ENCODE data around the gene MYORG.
A peak's percentile ranks its signal among the peaks of the same experiment; 100 is the strongest.

Gene MYORG

GRCh38 chr9:34332076-34332964, 44.4 kb downstream of the MYORG start:
- Histone ChIP-seq H3K79me2 (ENCODE audit: control insufficient read depth, insufficient read depth, low read length, unreplicated experiment) (peaks cover 51% of the 10 kb centered on the region), H3K36me3 (ENCODE audit: insufficient read depth, low read length) (0 out of 2 replicates have a peak, but pooled peaks cover under 1% of the 10 kb centered on the region), H3K4me3 (ENCODE audit: low read depth, low read length) (no peak overlapping the region), H3K27ac (ENCODE audit: low read depth, low read length) (no peak overlapping the region), H3K4me1 (ENCODE audit: control insufficient read depth, insufficient read depth, low read length, unreplicated experiment) (peaks cover 12% of the 10 kb centered on the region), H3K27me3 (ENCODE audit: insufficient read depth, low read length) (no peaks in the 10 kb centered on the region), H2AFZ (ENCODE audit: low read length, unreplicated experiment) (no peak overlapping the region)

GRCh38 chr9:34331196-34331595, 45.5 kb downstream of the MYORG start:
- Histone ChIP-seq H3K27ac (ENCODE audit: low read depth, low read length) (no peak overlapping the region), H3K4me3 (ENCODE audit: low read depth, low read length) (no peak overlapping the region), H3K79me2 (ENCODE audit: control insufficient read depth, insufficient read depth, low read length, unreplicated experiment) (peaks cover 62% of the 10 kb centered on the region), H2AFZ (ENCODE audit: low read length, unreplicated experiment) (no peak overlapping the region), H3K4me1 (ENCODE audit: control insufficient read depth, insufficient read depth, low read length, unreplicated experiment) (peaks cover 21% of the 10 kb centered on the region), H3K27me3 (ENCODE audit: insufficient read depth, low read length) (no peaks in the 10 kb centered on the region), H3K36me3 (ENCODE audit: insufficient read depth, low read length) (no peaks in the 10 kb centered on the region)

- Histone ChIP-seq H2AFZ (ENCODE audit: low read length, unreplicated experiment) (peak within 1 kb of the TSS; percentile 89), H3K27ac (ENCODE audit: low read depth, low read length) (peak within 1 kb of the TSS; percentile 83), H3K79me2 (ENCODE audit: control insufficient read depth, insufficient read depth, low read length, unreplicated experiment) (peaks cover 56% of the 10 kb centered on the region), H3K27me3 (ENCODE audit: insufficient read depth, low read length) (no peaks in the 10 kb centered on the region), H3K4me1 (ENCODE audit: control insufficient read depth, insufficient read depth, low read length, unreplicated experiment) (peaks cover 26% of the 10 kb centered on the region), H3K4me3 (ENCODE audit: low read depth, low read length) (peak within 1 kb of the TSS; percentile 89), H3K36me3 (ENCODE audit: insufficient read depth, low read length) (no peaks in the 10 kb centered on the region)
These were observed 47.5 kb downstream of the MYORG start, which contains the start of the genes KIF24 and NUDT2 for GRCh38 chr9:34328987-34329832. TSS of gene KIF24 (minus strand) at chr9:34329268. CDS start at chr9:34311346, 17,922 bp downstream. TSS of gene NUDT2 (plus strand) at chr9:34329569. CDS start at chr9:34339040, 9,471 bp downstream.

GRCh38 chr9:34328500-34328986, 48.2 kb downstream of the MYORG start:
- H3K4me3 ChIP-seq (ENCODE audit: low read depth, low read length) = peak overlapping the region; percentile 89
- peak overlapping the region; percentile 89 for H2AFZ ChIP-seq (ENCODE audit: low read length, unreplicated experiment)
- H3K36me3 ChIP-seq (ENCODE audit: insufficient read depth, low read length) = no peaks in the 10 kb centered on the region
- peak overlapping the region; percentile 83 for H3K27ac ChIP-seq (ENCODE audit: low read depth, low read length)
- H3K79me2 ChIP-seq (ENCODE audit: control insufficient read depth, insufficient read depth, low read length, unreplicated experiment) = peaks cover 56% of the 10 kb centered on the region
- H3K4me1 ChIP-seq (ENCODE audit: control insufficient read depth, insufficient read depth, low read length, unreplicated experiment) = peaks cover 26% of the 10 kb centered on the region
- no peaks in the 10 kb centered on the region for H3K27me3 ChIP-seq (ENCODE audit: insufficient read depth, low read length)

- Histone ChIP-seq H2AFZ (ENCODE audit: low read length, unreplicated experiment) (no peak overlapping the region), H3K4me1 (ENCODE audit: control insufficient read depth, insufficient read depth, low read length, unreplicated experiment) (peaks cover 30% of the 10 kb centered on the region), H3K79me2 (ENCODE audit: control insufficient read depth, insufficient read depth, low read length, unreplicated experiment) (peaks cover 47% of the 10 kb centered on the region), H3K4me3 (ENCODE audit: low read depth, low read length) (no peak overlapping the region), H3K36me3 (ENCODE audit: insufficient read depth, low read length) (no peaks in the 10 kb centered on the region), H3K27me3 (ENCODE audit: insufficient read depth, low read length) (no peaks in the 10 kb centered on the region), H3K27ac (ENCODE audit: low read depth, low read length) (peak overlapping the region; percentile 89)
These were observed 50.0 kb downstream of the MYORG start for GRCh38 chr9:34326690-34327089.

- no peaks in the 10 kb centered on the region for H3K27me3 ChIP-seq (ENCODE audit: insufficient read depth, low read length)
- peaks cover 49% of the 10 kb centered on the region for H3K79me2 ChIP-seq (ENCODE audit: control insufficient read depth, insufficient read depth, low read length, unreplicated experiment)
- no peak overlapping the region for H3K27ac ChIP-seq (ENCODE audit: low read depth, low read length)
- H3K4me3 ChIP-seq (ENCODE audit: low read depth, low read length) = no peak overlapping the region
- H3K4me1 ChIP-seq (ENCODE audit: control insufficient read depth, insufficient read depth, low read length, unreplicated experiment) = peaks cover 28% of the 10 kb centered on the region
- H3K36me3 ChIP-seq (ENCODE audit: insufficient read depth, low read length) = no peaks in the 10 kb centered on the region
- H2AFZ ChIP-seq (ENCODE audit: low read length, unreplicated experiment) = no peak overlapping the region
These were observed 53.7 kb downstream of the MYORG start for GRCh38 chr9:34322899-34323591.

GRCh38 chr9:34321451-34321850, 55.2 kb downstream of the MYORG start:
- H3K27me3 ChIP-seq (ENCODE audit: insufficient read depth, low read length) = no peaks in the 10 kb centered on the region
- peaks cover 17% of the 10 kb centered on the region for H3K4me1 ChIP-seq (ENCODE audit: control insufficient read depth, insufficient read depth, low read length, unreplicated experiment)
- H3K79me2 ChIP-seq (ENCODE audit: control insufficient read depth, insufficient read depth, low read length, unreplicated experiment) = peaks cover 34% of the 10 kb centered on the region
- H2AFZ ChIP-seq (ENCODE audit: low read length, unreplicated experiment) = no peak overlapping the region
- no peak overlapping the region for H3K27ac ChIP-seq (ENCODE audit: low read depth, low read length)
- no peaks in the 10 kb centered on the region for H3K36me3 ChIP-seq (ENCODE audit: insufficient read depth, low read length)
- no peak overlapping the region for H3K4me3 ChIP-seq (ENCODE audit: low read depth, low read length)

GRCh38 chr9:34318163-34318790, 58.4 kb downstream of the MYORG start:
- Histone ChIP-seq H3K79me2 (ENCODE audit: control insufficient read depth, insufficient read depth, low read length, unreplicated experiment) (peaks cover 17% of the 10 kb centered on the region), H2AFZ (ENCODE audit: low read length, unreplicated experiment) (no peak overlapping the region), H3K36me3 (ENCODE audit: insufficient read depth, low read length) (no peaks in the 10 kb centered on the region), H3K27me3 (ENCODE audit: insufficient read depth, low read length) (no peaks in the 10 kb centered on the region), H3K27ac (ENCODE audit: low read depth, low read length) (no peak overlapping the region), H3K4me3 (ENCODE audit: low read depth, low read length) (no peak overlapping the region), H3K4me1 (ENCODE audit: control insufficient read depth, insufficient read depth, low read length, unreplicated experiment) (peaks cover 9% of the 10 kb centered on the region)

- no peak overlapping the region for H3K27ac ChIP-seq (ENCODE audit: low read depth, low read length)
- H3K79me2 ChIP-seq (ENCODE audit: control insufficient read depth, insufficient read depth, low read length, unreplicated experiment) = peaks cover 21% of the 10 kb centered on the region
- no peaks in the 10 kb centered on the region for H3K27me3 ChIP-seq (ENCODE audit: insufficient read depth, low read length)
- H3K36me3 ChIP-seq (ENCODE audit: insufficient read depth, low read length) = no peaks in the 10 kb centered on the region
- peaks cover 1% of the 10 kb centered on the region for H3K4me1 ChIP-seq (ENCODE audit: control insufficient read depth, insufficient read depth, low read length, unreplicated experiment)
- no peak overlapping the region for H2AFZ ChIP-seq (ENCODE audit: low read length, unreplicated experiment)
- no peak overlapping the region for H3K4me3 ChIP-seq (ENCODE audit: low read depth, low read length)
These were observed 59.3 kb downstream of the MYORG start for GRCh38 chr9:34317436-34317835.
